Keratinocyte (primary cell): ENCODE data around the gene TMEM259. TPM values are rescaled to one million over a fixed set of nuclear protein-coding genes. Genes with fewer than 3 reads are reported as not detected.
"Not testable (repeated sequence)": the region's sequence is repeated elsewhere in the genome, so short reads cannot be mapped to it uniquely, and the experiment has no call there.

Experiments
- DNase-seq: peaks from one replicate; pipeline ENCODE4 v3.0.0-alpha.2; 2011; ENCODE audit warnings: low read depth, missing footprints, low spot score
- FAIRE-seq: peaks from 2 replicates; lab custom pipeline; 2011; peaks lifted over from hg19 to GRCh38; lab: Jason Lieb, UNC
- H2AFZ ChIP-seq: 2 replicates; pipeline ENCODE4 v1.6.0; 2012; ENCODE audit warnings: low read length, control low read depth, inconsistent platforms; ENCODE audit not compliant: control insufficient read depth
- H3K27ac ChIP-seq: 2 replicates; pipeline ENCODE4 v1.5.1; 2011; ENCODE audit warnings: low read length; ENCODE audit not compliant: control insufficient read depth, insufficient read depth
- H3K27me3 ChIP-seq: 3 replicates; pipeline ENCODE4 v1.6.0; 2011; ENCODE audit warnings: low read length; ENCODE audit not compliant: control insufficient read depth, insufficient read depth; ENCODE audit errors: extremely low read depth
- H3K36me3 ChIP-seq, 2 experiments: 2 replicates in 1 of 2; 3 replicates in 1 of 2; pipeline ENCODE4 v1.5.1; 2011; ENCODE audit warnings: low read length in 2 of 2, mild to moderate bottlenecking in 1 of 2; ENCODE audit not compliant: control insufficient read depth in 2 of 2, insufficient read depth in 2 of 2; ENCODE audit errors: extremely low read depth in 1 of 2
- H3K4me1 ChIP-seq: 3 replicates; pipeline ENCODE4 v1.5.1; 2011; ENCODE audit warnings: low read length; ENCODE audit not compliant: control insufficient read depth, insufficient read depth; ENCODE audit errors: extremely low read depth
- H3K4me2 ChIP-seq: 3 replicates; pipeline ENCODE4 v1.6.0; 2011; ENCODE audit warnings: low read depth, low read length; ENCODE audit not compliant: control insufficient read depth, insufficient read depth; ENCODE audit errors: extremely low read depth
- H3K4me3 ChIP-seq, 3 experiments: fragments of 200-600 bp in 1 of 3; sonication (generic) in 1 of 3; 2 replicates in 2 of 3; 3 replicates in 1 of 3; pipeline ENCODE4 v1.5.1; 2011 to 2016; ENCODE audit warnings: low read length in 3 of 3, mild to moderate bottlenecking in 3 of 3, control low read depth in 2 of 3, inconsistent platforms in 1 of 3, low read depth in 1 of 3, mixed read lengths in 1 of 3, mixed run types in 1 of 3, moderate library complexity in 1 of 3; ENCODE audit not compliant: control insufficient read depth in 2 of 3, insufficient read depth in 2 of 3; ENCODE audit errors: extremely low read depth in 1 of 3
- H3K79me2 ChIP-seq: 2 replicates; pipeline ENCODE4 v1.6.0; 2012; ENCODE audit warnings: low read length; ENCODE audit not compliant: control insufficient read depth, insufficient read depth
- H3K9ac ChIP-seq: 3 replicates; pipeline ENCODE4 v1.6.0; 2011; ENCODE audit warnings: low read length; ENCODE audit not compliant: control insufficient read depth, insufficient read depth; ENCODE audit errors: extremely low read depth
- H3K9me1 ChIP-seq: 3 replicates; pipeline ENCODE4 v1.6.0; 2011; ENCODE audit warnings: low read length; ENCODE audit not compliant: control insufficient read depth, insufficient read depth; ENCODE audit errors: extremely low read depth
- H3K9me3 ChIP-seq: 2 replicates; pipeline ENCODE4 v1.5.1; 2012; ENCODE audit warnings: low read depth, low read length; ENCODE audit not compliant: control insufficient read depth
- H4K20me1 ChIP-seq: 3 replicates; pipeline ENCODE4 v1.6.0; 2011; ENCODE audit warnings: low read length; ENCODE audit not compliant: control insufficient read depth, insufficient read depth; ENCODE audit errors: extremely low read depth
- EZH2 ChIP-seq: IDR thresholded peaks from one replicate; pipeline ENCODE4 v1.6.1; 2012; ENCODE audit warnings: inconsistent platforms, mild to moderate bottlenecking, low read length, moderate library complexity
- dilution Hi-C: fragments of 300-500 bp; cut with MboI; formaldehyde crosslinking; loops from one replicate; pipeline ENCODE4 v1.7.0; 2020; ENCODE audit warnings: low sequenced_read_pairs; ENCODE audit not compliant: extremely low pct_ligation_motif_present
- polyA plus RNA-seq, 5 experiments: library from polyadenylated mRNA; depleted of rRNA in 3 of 5; stranded (reverse) in 3 of 5; stranded (forward) in 1 of 5; unstranded in 1 of 5; fragments of >200 nt; gene quantifications; 1 replicate in 1 of 5; 2 replicates in 3 of 5; 3 replicates in 1 of 5; pipeline versions ENCODE4 v1.2.1 to v1.2.3, GENCODE V29; 2011 to 2012; ENCODE audit warnings: missing spikeins in 2 of 5, low read depth in 1 of 5, low replicate concordance in 1 of 5
- TF ChIP-seq, protein P1 (sequence below), 3 experiments: IDR thresholded peaks in 1 of 3; conservative IDR thresholded peaks in 1 of 3; optimal IDR thresholded peaks in 1 of 3; 2 replicates in 2 of 3; 3 replicates in 1 of 3; pipeline versions ENCODE3 to v1.5.1; 2011; ENCODE audit warnings: low read length in 3 of 3, mild to moderate bottlenecking in 3 of 3, moderate library complexity in 2 of 3, control low read depth in 1 of 3, inconsistent platforms in 1 of 3; ENCODE audit not compliant: insufficient read depth in 2 of 3; ENCODE audit errors: extremely low read depth in 1 of 3

Gene TMEM259
- polyA plus RNA-seq, 1 donor (not counting 4 experiments of a cell fraction or from before 2014, with no cell fraction given) = 61.5 TPM

DNA sequence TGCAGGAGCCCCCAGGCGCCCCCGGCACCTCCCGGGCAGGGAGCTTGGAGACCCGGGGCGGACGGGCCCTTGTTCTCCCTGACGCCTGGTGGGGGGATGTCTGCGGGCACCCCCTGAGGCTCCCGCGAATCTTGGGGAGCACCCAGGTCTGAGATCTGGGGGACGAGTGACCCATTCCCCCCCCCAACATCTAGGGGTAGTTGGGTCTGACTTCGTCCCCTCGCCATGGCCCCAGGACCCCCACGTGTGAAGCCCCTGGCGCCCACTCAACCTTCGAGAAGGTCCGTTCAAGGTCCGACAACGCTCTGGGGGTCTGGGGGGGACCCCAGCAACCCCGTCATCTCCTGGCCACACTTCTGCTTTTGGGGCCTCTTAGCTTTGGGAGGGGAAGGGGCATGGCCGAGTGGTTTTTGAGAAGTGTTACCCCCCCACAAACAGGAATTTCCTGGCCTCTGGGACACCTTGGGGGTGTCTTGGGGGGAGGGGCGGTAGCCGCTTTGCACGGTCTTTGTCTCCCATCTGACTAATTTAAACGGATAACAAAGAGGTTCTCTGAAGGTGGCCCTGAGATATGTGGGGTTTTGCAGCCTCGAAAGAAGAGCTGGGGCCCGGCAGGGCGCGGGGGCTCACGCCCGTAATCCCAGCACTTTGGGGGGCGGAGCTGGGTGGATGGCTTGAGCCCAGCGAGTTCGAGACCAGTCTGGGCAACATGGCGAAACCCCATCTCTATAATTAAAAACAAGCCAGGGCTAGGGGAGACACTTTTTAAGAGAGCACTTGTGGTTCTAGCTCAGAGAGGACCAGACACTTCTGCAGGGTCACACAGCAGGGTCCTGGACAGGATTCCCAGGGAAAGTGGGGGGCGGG, 6.1 kb upstream of the TMEM259 start:
- Histone ChIP-seq H4K20me1 (peaks cover 8% of the 10 kb centered on the region), H3K4me2 (peak overlapping the region; percentile 89), H3K9me1 (no peaks in the 10 kb centered on the region), H3K9me3 (no peaks in the 10 kb centered on the region), H3K27me3 (no peaks in the 10 kb centered on the region), H3K4me1 (peaks cover 11% of the 10 kb centered on the region), H3K9ac (peak overlapping the region; percentile 89), H3K79me2 (peaks cover 43% of the 10 kb centered on the region), H3K27ac (peak overlapping the region; percentile 80), H3K4me3 (peak overlapping the region; percentile 94 to 99 (median 97)), H3K36me3 (peaks cover 5 to 13% of the 10 kb centered on the region in 2 experiments), H2AFZ (no peak overlapping the region)
- dilution Hi-C loops = no loop called here
- TF ChIP-seq, protein P1, sequence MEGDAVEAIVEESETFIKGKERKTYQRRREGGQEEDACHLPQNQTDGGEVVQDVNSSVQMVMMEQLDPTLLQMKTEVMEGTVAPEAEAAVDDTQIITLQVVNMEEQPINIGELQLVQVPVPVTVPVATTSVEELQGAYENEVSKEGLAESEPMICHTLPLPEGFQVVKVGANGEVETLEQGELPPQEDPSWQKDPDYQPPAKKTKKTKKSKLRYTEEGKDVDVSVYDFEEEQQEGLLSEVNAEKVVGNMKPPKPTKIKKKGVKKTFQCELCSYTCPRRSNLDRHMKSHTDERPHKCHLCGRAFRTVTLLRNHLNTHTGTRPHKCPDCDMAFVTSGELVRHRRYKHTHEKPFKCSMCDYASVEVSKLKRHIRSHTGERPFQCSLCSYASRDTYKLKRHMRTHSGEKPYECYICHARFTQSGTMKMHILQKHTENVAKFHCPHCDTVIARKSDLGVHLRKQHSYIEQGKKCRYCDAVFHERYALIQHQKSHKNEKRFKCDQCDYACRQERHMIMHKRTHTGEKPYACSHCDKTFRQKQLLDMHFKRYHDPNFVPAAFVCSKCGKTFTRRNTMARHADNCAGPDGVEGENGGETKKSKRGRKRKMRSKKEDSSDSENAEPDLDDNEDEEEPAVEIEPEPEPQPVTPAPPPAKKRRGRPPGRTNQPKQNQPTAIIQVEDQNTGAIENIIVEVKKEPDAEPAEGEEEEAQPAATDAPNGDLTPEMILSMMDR (optimal IDR thresholded peaks at IDR 0.05 in 1 of 3, IDR thresholded peaks at IDR 0.05 in 1 of 3, conservative IDR thresholded peaks at IDR 0.05 in 1 of 3; ENCODE audit: extremely low read depth in 1 of 3, insufficient read depth in 2 of 3, low read length in 3 of 3) = no peak
- TF ChIP-seq EZH2 = no peak
- no peak for FAIRE-seq
- DNase-seq = no peak

GRCh38 chr19:1025960-1026782, 5.2 kb upstream of the TMEM259 start, which contains the start of gene CNN2:
Gene CNN2, plus strand, starts transcription at chr19:1026608. Its CDS starts 54 bp downstream, at chr19:1026662.
- peak within 1 kb of the TSS; percentile 94 to 99 (median 97) for H3K4me3 ChIP-seq
- no peak for FAIRE-seq
- DNase-seq = no peak
- peak within 1 kb of the TSS; percentile 45 for H2AFZ ChIP-seq
- H3K27me3 ChIP-seq = no peaks in the 10 kb centered on the region
- TF ChIP-seq EZH2 = no peak
- TF ChIP-seq, protein P1 (optimal IDR thresholded peaks at IDR 0.05 in 1 of 3, IDR thresholded peaks at IDR 0.05 in 1 of 3, conservative IDR thresholded peaks at IDR 0.05 in 1 of 3; ENCODE audit: extremely low read depth in 1 of 3, insufficient read depth in 2 of 3, low read length in 3 of 3) = no peak
- no peaks in the 10 kb centered on the region for H3K9me1 ChIP-seq
- peak within 1 kb of the TSS; percentile 80 for H3K27ac ChIP-seq
- dilution Hi-C loops = no loop called here
- H3K4me1 ChIP-seq = peaks cover 11% of the 10 kb centered on the region
- H4K20me1 ChIP-seq = peaks cover 7% of the 10 kb centered on the region
- no peaks in the 10 kb centered on the region for H3K9me3 ChIP-seq
- peaks cover 39% of the 10 kb centered on the region for H3K79me2 ChIP-seq
- peaks cover 5 to 10% of the 10 kb centered on the region in 2 experiments for H3K36me3 ChIP-seq
- H3K4me2 ChIP-seq = peak within 1 kb of the TSS; percentile 89
- peak within 1 kb of the TSS; percentile 89 for H3K9ac ChIP-seq

- FAIRE-seq = not testable (repeated sequence)
- H3K79me2 ChIP-seq = peaks cover 39% of the 10 kb centered on the region
Measured at GRCh38 chr19:1025080-1025479, 4.2 kb upstream of the TMEM259 start.

More at GRCh38 chr19:1025080-1025479, 4.2 kb upstream of the TMEM259 start:
- H4K20me1 ChIP-seq, H3K9me1 ChIP-seq, H3K4me2 ChIP-seq, H3K4me3 ChIP-seq, DNase-seq, H3K9me3 ChIP-seq, H3K27me3 ChIP-seq, H3K9ac ChIP-seq, H3K27ac ChIP-seq, dilution Hi-C loops, H2AFZ ChIP-seq: not testable (repeated sequence)
- H3K36me3 ChIP-seq = peaks cover 0 to 10% of the 10 kb centered on the region in 2 experiments
- peaks cover 10% of the 10 kb centered on the region for H3K4me1 ChIP-seq
